ENCODE measurements around the gene GJD3.

- TF ChIP-seq, protein P1, sequence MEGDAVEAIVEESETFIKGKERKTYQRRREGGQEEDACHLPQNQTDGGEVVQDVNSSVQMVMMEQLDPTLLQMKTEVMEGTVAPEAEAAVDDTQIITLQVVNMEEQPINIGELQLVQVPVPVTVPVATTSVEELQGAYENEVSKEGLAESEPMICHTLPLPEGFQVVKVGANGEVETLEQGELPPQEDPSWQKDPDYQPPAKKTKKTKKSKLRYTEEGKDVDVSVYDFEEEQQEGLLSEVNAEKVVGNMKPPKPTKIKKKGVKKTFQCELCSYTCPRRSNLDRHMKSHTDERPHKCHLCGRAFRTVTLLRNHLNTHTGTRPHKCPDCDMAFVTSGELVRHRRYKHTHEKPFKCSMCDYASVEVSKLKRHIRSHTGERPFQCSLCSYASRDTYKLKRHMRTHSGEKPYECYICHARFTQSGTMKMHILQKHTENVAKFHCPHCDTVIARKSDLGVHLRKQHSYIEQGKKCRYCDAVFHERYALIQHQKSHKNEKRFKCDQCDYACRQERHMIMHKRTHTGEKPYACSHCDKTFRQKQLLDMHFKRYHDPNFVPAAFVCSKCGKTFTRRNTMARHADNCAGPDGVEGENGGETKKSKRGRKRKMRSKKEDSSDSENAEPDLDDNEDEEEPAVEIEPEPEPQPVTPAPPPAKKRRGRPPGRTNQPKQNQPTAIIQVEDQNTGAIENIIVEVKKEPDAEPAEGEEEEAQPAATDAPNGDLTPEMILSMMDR (IDR thresholded peaks at IDR 0.05; ENCODE audit: poor library complexity, severe bottlenecking) = no peak
- no peak for TF ChIP-seq REST (IDR thresholded peaks at IDR 0.05; ENCODE audit: borderline replicate concordance)
- no peak for TF ChIP-seq SMC3 (conservative IDR thresholded peaks at IDR 0.05; ENCODE audit: poor library complexity)
- no peak for TF ChIP-seq TAF1 (IDR thresholded peaks at IDR 0.05; ENCODE audit: low read depth)
- TF ChIP-seq RAD21 (conservative IDR thresholded peaks at IDR 0.05) = no peak
- no peak for TF ChIP-seq MXI1 (conservative IDR thresholded peaks at IDR 0.05; ENCODE audit: poor library complexity, severe bottlenecking)
- no peak for TF ChIP-seq POLR2AphosphoS5 (IDR thresholded peaks at IDR 0.05)
- TF ChIP-seq EP300 (conservative IDR thresholded peaks at IDR 0.05; ENCODE audit: poor library complexity, severe bottlenecking) = no peak
Observed at GRCh38 chr17:40328386-40328766, 36.2 kb downstream of the GJD3 start.

Data from neural cell (in vitro differentiated cells).